Tibial nerve (tissue), 4 donors: ENCODE data around the gene RAMAC. TPM values are rescaled to one million over a fixed set of nuclear protein-coding genes. Genes with fewer than 3 reads are reported as not detected.

ENCODE experiments used
- DNase-seq, 2 donors: peaks; one replicate each; pipeline ENCODE4 v3.0.0-alpha.2; 2019; ENCODE audit warnings: low spot score in 2 of 2
- H3K27ac ChIP-seq, 4 donors: fragments of 200-600 bp; sonication (generic) in 3 of 4; one replicate each; pipeline ENCODE4 v1.5.1; 2017 to 2019; ENCODE audit warnings: mild to moderate bottlenecking in 1 of 4
- H3K27me3 ChIP-seq, 2 donors: fragments of 200-600 bp; sonication (generic) in 1 of 2; one replicate each; pipeline versions ENCODE4 v1.5.1 to v1.6.0; 2017 to 2019
- H3K36me3 ChIP-seq, 3 donors: fragments of 200-600 bp; sonication (generic); one replicate each; pipeline ENCODE4 v1.5.1; 2018 to 2019
- H3K4me1 ChIP-seq, 4 donors: fragments of 200-600 bp; sonication (generic) in 3 of 4; one replicate each; pipeline ENCODE4 v1.5.1; 2017 to 2019
- H3K4me3 ChIP-seq, 4 donors: fragments of 200-600 bp; sonication (generic) in 3 of 4; one replicate each; pipeline ENCODE4 v1.5.1; 2017 to 2019; ENCODE audit warnings: mild to moderate bottlenecking in 1 of 4, moderate library complexity in 1 of 4
- H3K9me3 ChIP-seq, 4 donors: fragments of 200-600 bp; sonication (generic) in 3 of 4; one replicate each; pipeline ENCODE4 v1.5.1; 2017 to 2019
- EP300 ChIP-seq, 2 donors: sonication (generic); formaldehyde crosslinking; IDR thresholded peaks; one replicate each; pipeline ENCODE4 v1.6.1; 2017; ENCODE audit warnings: antibody characterized with exemption in 2 of 2, mild to moderate bottlenecking in 1 of 2
- POLR2A ChIP-seq, 2 donors: fragments of 450-650 bp; IDR thresholded peaks; one replicate each; pipeline ENCODE4 v1.6.1; 2017; ENCODE audit warnings: antibody characterized with exemption in 2 of 2, mild to moderate bottlenecking in 2 of 2, moderate library complexity in 2 of 2
- WGBS, 2 donors: methylation state at CpG; one replicate each; pipeline ENCODE4 v1.1.5; 2018; 5-methylcytosine and 5-hydroxymethylcytosine counted together
- total RNA-seq, 4 donors: library from RNA; depleted of rRNA; stranded (reverse); fragments of >200 nt; gene quantifications; one replicate each; pipeline ENCODE4 v1.1.0, GENCODE V29; 2016
- TF ChIP-seq, protein P1 (sequence below), 5 experiments: fragments of 200-600 bp in 3 of 5; fragments of 450-650 bp in 2 of 5; sonication (generic) in 3 of 5; IDR thresholded peaks; one replicate each; pipeline ENCODE4 v1.5.1; 2016 to 2019; ENCODE audit warnings: antibody characterized with exemption in 5 of 5, mild to moderate bottlenecking in 3 of 5, moderate library complexity in 2 of 5

RAMAC gene
- total RNA-seq, 4 donors from 2014 or later = 6.9 to 20.4 (median 15.8) TPM

DNA sequence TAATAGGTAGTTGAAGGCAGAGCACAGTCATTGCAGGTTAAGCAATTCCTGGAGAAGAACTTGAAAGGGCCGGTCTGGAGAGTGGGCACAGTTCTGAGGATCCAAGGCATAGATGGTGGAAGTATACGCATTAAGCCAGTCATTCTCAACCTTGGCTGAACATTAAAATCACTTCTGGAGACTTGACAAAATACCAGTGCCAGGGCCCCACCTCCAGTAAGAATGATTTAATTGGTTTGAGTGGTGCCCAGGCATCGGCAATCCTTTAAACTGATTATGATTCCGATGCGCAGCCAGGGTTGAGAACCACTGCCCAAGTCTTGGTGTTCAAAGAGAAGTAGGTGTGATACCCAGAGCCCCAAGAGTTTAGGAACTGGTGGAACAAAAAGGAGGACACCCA is 26.6 kb upstream of the RAMAC start:
- WGBS, 2 donors = 95 to 98% methylated on average over 5 of the region's 5 CpGs
- Histone ChIP-seq H3K9me3 (no peaks in the 10 kb centered on the region), H3K4me3 (no peak overlapping the region), H3K4me1 (no peaks in the 10 kb centered on the region), H3K36me3 (peaks cover 0 to 11% (median 0%) of the 10 kb centered on the region in 3 donors), H3K27ac (no peak overlapping the region), H3K27me3 (no peaks in the 10 kb centered on the region)
- TF ChIP-seq POLR2A (IDR thresholded peaks at IDR 0.05) (no peak), EP300 (IDR thresholded peaks at IDR 0.05) (no peak)
- TF ChIP-seq, protein P1, sequence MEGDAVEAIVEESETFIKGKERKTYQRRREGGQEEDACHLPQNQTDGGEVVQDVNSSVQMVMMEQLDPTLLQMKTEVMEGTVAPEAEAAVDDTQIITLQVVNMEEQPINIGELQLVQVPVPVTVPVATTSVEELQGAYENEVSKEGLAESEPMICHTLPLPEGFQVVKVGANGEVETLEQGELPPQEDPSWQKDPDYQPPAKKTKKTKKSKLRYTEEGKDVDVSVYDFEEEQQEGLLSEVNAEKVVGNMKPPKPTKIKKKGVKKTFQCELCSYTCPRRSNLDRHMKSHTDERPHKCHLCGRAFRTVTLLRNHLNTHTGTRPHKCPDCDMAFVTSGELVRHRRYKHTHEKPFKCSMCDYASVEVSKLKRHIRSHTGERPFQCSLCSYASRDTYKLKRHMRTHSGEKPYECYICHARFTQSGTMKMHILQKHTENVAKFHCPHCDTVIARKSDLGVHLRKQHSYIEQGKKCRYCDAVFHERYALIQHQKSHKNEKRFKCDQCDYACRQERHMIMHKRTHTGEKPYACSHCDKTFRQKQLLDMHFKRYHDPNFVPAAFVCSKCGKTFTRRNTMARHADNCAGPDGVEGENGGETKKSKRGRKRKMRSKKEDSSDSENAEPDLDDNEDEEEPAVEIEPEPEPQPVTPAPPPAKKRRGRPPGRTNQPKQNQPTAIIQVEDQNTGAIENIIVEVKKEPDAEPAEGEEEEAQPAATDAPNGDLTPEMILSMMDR (IDR thresholded peaks at IDR 0.05) = no peak
- no peak for DNase-seq

DNA sequence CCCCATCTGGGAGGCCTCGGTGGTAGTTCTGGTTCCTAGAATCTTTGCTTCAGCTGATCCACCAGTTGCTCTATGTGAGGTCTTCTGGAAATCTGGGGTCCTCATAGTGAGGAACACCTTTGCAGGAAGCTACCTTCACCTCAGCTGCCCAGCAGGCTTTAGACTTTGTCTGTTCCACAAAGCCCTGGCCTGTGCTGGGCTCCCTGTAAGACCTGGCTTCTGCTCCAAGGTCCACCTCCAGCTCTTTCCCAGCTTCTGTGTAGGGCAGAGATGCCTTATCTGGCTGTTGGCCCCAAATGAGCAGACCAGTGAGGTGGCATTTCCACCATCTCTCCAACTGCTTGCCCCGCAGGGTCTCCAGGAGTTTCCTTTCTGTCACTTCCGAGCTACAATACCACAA is 25.2 kb upstream of the RAMAC start:
- no peak for DNase-seq
- WGBS, 2 donors = 82 to 89% methylated on average over 3 of the region's 3 CpGs
- TF ChIP-seq EP300 (IDR thresholded peaks at IDR 0.05) (no peak), POLR2A (IDR thresholded peaks at IDR 0.05) (no peak)
- TF ChIP-seq, protein P1 (IDR thresholded peaks at IDR 0.05) = no peak

GRCh38 chr15:82963471-82964341 is 22.3 kb upstream of the RAMAC start:
- Histone ChIP-seq H3K9me3 (no peaks in the 10 kb centered on the region), H3K27ac (no peak overlapping the region), H3K4me1 (no peaks in the 10 kb centered on the region), H3K36me3 (peaks cover 0 to 8% (median 0%) of the 10 kb centered on the region in 3 donors), H3K27me3 (no peaks in the 10 kb centered on the region), H3K4me3 (no peak overlapping the region)
- no peak for TF ChIP-seq POLR2A (IDR thresholded peaks at IDR 0.05)
- no peak for TF ChIP-seq EP300 (IDR thresholded peaks at IDR 0.05)
- TF ChIP-seq, protein P1 (IDR thresholded peaks at IDR 0.05) = no peak
- 82 to 83% methylated on average over 7 of the region's 7 CpGs for WGBS, 2 donors
- DNase-seq = no peak

More for the DNA sequence above, 25.2 kb upstream of the RAMAC start:
- Histone ChIP-seq H3K4me3 (no peak overlapping the region), H3K4me1 (no peaks in the 10 kb centered on the region), H3K27me3 (no peaks in the 10 kb centered on the region), H3K36me3 (peaks cover 0 to 11% (median 0%) of the 10 kb centered on the region in 3 donors), H3K27ac (no peak overlapping the region), H3K9me3 (no peaks in the 10 kb centered on the region)

- Histone ChIP-seq H3K27me3 (no peaks in the 10 kb centered on the region), H3K27ac (no peak overlapping the region), H3K4me1 (no peaks in the 10 kb centered on the region), H3K36me3 (peaks cover 0 to 3% (median 0%) of the 10 kb centered on the region in 3 donors), H3K4me3 (no peak overlapping the region), H3K9me3 (no peaks in the 10 kb centered on the region)
- TF ChIP-seq, protein P1 (IDR thresholded peaks at IDR 0.05) = no peak
- TF ChIP-seq POLR2A (IDR thresholded peaks at IDR 0.05) (no peak), EP300 (IDR thresholded peaks at IDR 0.05) (no peak)
- 96 to 99% methylated on average over 5 of the region's 5 CpGs for WGBS, 2 donors
- no peak for DNase-seq
These were observed 21.1 kb upstream of the RAMAC start for GRCh38 chr15:82964890-82965289.

- no peak for DNase-seq
- no peaks in the 10 kb centered on the region for H3K27me3 ChIP-seq
- H3K27ac ChIP-seq = no peak overlapping the region
- no peaks in the 10 kb centered on the region for H3K4me1 ChIP-seq
- WGBS, 2 donors = 75% methylated on average over 4 of the region's 4 CpGs
- no peaks in the 10 kb centered on the region for H3K36me3 ChIP-seq
- no peak overlapping the region for H3K4me3 ChIP-seq
- H3K9me3 ChIP-seq = no peaks in the 10 kb centered on the region
- no peak for TF ChIP-seq EP300 (IDR thresholded peaks at IDR 0.05)
- no peak for TF ChIP-seq POLR2A (IDR thresholded peaks at IDR 0.05)
- TF ChIP-seq, protein P1 (IDR thresholded peaks at IDR 0.05) = no peak
These were observed 19.3 kb upstream of the RAMAC start for GRCh38 chr15:82966671-82967071.
